Right lobe of liver (tissue), 4 donors: ENCODE data around the gene DZANK1.

Experiments used
- POLR2A ChIP-seq: fragments of 450-650 bp; IDR thresholded peaks from one replicate; pipeline ENCODE4 v1.6.1; 2017; ENCODE audit warnings: antibody characterized with exemption, mild to moderate bottlenecking
- TF ChIP-seq, protein P1 (sequence below), 4 donors: fragments of 200-600 bp in 3 of 4; fragments of 450-650 bp in 1 of 4; IDR thresholded peaks; one replicate each; pipeline versions ENCODE4 v1.5.1 to v1.8.0; 2016 to 2022; ENCODE audit warnings: antibody characterized with exemption in 4 of 4, mild to moderate bottlenecking in 2 of 4
- donor health status: DM: no; HTN: no; CAD: no.
- donor health status: DM: no; HTN: no; CAD: no.
- donor health status: DM: no; HTN: yes; CAD: no.

DNA sequence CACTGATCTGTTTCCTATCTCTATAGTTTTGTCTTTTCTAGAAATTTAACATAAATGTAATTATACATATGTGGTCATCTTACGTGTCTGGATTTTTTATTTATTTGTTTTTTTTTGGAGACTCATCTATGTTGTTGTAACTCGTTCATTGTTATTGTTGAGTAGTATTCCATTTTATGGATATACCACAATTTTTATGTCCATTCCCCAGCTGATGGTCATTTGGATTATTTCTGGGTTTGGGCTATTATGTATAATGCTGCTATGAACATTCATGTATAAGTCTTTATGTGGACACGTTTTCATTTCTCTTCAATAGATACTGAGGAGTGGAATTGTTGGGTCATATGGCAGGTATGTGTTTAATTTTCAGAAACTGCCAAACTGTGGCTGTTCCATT, 10.2 kb downstream of the DZANK1 start:
- TF ChIP-seq, protein P1, sequence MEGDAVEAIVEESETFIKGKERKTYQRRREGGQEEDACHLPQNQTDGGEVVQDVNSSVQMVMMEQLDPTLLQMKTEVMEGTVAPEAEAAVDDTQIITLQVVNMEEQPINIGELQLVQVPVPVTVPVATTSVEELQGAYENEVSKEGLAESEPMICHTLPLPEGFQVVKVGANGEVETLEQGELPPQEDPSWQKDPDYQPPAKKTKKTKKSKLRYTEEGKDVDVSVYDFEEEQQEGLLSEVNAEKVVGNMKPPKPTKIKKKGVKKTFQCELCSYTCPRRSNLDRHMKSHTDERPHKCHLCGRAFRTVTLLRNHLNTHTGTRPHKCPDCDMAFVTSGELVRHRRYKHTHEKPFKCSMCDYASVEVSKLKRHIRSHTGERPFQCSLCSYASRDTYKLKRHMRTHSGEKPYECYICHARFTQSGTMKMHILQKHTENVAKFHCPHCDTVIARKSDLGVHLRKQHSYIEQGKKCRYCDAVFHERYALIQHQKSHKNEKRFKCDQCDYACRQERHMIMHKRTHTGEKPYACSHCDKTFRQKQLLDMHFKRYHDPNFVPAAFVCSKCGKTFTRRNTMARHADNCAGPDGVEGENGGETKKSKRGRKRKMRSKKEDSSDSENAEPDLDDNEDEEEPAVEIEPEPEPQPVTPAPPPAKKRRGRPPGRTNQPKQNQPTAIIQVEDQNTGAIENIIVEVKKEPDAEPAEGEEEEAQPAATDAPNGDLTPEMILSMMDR (IDR thresholded peaks at IDR 0.05) = no peak
- no peak for TF ChIP-seq POLR2A
